ENCODE results near the gene RIGI.
"Not testable (repeated sequence)": the region's sequence is repeated elsewhere in the genome, so short reads cannot be mapped to it uniquely, and the experiment has no call there.

The RIGI gene

GRCh38 chr9:32526707-32527048 is 682 bp upstream of the RIGI start:
- no peak for DNase-seq (ENCODE audit: low spot score)

GRCh38 chr9:32525709-32526030 is 326 bp downstream of the RIGI start:
- DNase-seq (ENCODE audit: low spot score) = no peak

GRCh38 chr9:32524892-32525708 is 896 bp downstream of the RIGI start:
- DNase-seq (ENCODE audit: low spot score) = no peak

DNA sequence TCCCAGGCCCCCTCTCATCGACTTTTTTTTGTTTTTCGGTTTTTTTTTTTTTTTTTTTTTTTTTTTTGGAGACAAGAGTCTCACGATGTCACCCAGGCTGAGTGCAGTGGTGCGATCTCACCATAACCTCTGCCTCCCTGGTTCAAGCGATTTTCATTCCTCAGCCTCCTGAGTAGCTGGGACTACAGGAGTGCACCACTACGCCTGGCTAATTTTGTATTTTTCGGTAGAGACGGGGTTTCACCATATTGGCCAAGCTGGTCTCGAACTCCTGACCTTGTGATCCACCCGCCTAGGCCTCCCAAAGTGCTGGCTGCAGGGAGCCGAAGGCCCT is 1.5 kb downstream of the RIGI start:
- not testable (repeated sequence) for DNase-seq (ENCODE audit: low spot score)

- DNase-seq (ENCODE audit: low spot score) = no peak
These were observed 2.1 kb downstream of the RIGI start for GRCh38 chr9:32523910-32524309.

DNA sequence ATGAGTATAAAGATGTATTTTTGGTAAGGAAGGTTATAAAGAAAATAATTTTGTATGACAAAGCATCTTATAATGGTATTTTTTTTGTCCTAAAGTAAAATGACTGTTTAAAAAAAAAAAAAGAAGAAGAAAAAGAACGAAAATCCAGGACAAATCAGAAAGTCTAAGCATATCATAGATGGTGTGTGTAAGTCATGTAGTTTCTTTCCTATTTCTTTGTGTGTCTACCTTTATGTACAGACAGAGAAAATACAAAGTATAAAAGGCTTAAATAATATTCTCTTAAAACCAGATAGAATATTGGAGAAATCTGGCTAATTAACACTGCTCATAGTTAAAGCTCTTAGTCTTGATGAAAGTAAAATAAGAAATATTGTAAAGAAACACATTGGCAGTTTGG is 7.7 kb downstream of the RIGI start:
- no peak for DNase-seq (ENCODE audit: low spot score)

GRCh38 chr9:32516241-32516640 is 9.8 kb downstream of the RIGI start:
- DNase-seq (ENCODE audit: low spot score) = no peak

DNA sequence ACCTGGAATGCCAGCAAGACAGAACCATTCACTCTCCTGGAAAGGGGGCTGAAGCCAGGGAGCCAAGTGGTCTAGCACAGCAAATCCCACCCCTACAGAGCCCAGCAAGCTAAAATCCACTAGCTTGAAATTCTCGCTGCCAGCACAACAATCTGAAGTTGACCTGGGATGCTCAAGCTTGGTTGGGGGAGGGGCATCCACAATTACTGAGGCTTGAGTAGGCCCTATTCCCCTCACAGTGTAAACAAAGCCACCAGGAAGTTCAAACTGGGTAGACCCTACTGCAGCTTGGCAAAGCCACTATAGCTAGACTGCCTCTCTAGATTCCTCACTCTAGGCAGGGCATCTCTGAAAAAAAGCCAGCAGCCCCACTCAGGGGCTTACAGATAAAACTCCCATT is 17.3 kb downstream of the RIGI start:
- DNase-seq (ENCODE audit: low spot score) = no peak

DNA sequence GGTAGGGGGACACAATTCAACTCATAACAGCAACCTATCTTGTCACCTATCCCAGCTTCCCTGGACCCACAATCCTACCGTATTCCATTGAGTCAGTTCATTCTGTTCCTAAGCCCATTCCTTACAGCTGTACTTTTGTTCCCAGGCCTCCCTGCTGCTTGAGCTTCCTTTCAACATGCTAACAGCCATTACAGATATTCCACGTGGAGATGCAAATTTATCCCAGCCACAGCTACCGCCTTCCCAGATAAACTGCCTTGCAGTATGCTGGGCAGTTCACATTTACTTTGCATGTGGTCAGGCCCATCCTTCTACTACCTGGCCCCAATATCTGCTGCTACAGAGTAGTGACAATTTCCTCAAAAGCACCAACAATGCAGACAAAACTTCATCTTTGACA is 23.0 kb downstream of the RIGI start:
- no peak for DNase-seq (ENCODE audit: low spot score)

- DNase-seq (ENCODE audit: low spot score) = no peak
These were observed 23.5 kb downstream of the RIGI start for GRCh38 chr9:32502464-32502863.

- no peak for DNase-seq (ENCODE audit: low spot score)
These were observed 24.1 kb downstream of the RIGI start for GRCh38 chr9:32501868-32502267.

DNA sequence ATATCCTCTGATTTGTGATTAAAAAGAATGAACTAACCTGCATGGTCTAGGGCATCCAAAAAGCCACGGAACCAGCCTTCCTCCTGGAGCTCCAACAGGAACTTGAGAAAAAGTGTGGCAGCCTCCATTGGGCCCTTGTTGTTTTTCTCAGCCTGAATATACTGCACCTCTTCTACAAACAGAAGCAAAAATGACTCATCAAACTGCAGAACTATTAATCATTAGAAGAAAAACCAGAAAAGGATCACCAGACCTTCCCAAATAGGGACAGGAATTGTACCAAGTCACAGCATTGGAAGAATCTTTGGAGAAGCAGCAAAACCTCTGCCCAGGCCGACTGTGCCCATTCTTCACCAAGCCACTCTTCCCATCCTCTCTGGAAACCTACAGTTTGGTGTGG is 25.2 kb downstream of the RIGI start:
- peak; percentile 10 for DNase-seq (ENCODE audit: low spot score)

GRCh38 chr9:32497921-32498320 is 28.1 kb downstream of the RIGI start:
- no peak for DNase-seq (ENCODE audit: low spot score)

GRCh38 chr9:32490601-32491000 is 35.4 kb downstream of the RIGI start:
- no peak for DNase-seq (ENCODE audit: low spot score)

- no peak for DNase-seq (ENCODE audit: low spot score)
These were observed 38.0 kb downstream of the RIGI start for GRCh38 chr9:32487981-32488380.

GRCh38 chr9:32486839-32487562 is 39.0 kb downstream of the RIGI start:
- no peak for DNase-seq (ENCODE audit: low spot score)

- DNase-seq (ENCODE audit: low spot score) = no peak
These were observed 42.7 kb downstream of the RIGI start for GRCh38 chr9:32483343-32483742.
